ENCODE results near the gene PDZD4.
A peak's percentile ranks its signal among the peaks of the same experiment; 100 is the strongest.
"Not testable (repeated sequence)": the region's sequence is repeated elsewhere in the genome, so short reads cannot be mapped to it uniquely, and the experiment has no call there.

Gene PDZD4

GRCh38 chrX:153831429-153832150 lies 1.2 kb upstream of the PDZD4 start:
- no peak for DNase-seq

- peak; percentile 36 for DNase-seq
Measured at GRCh38 chrX:153830640-153831428, 490 bp upstream of the PDZD4 start.

GRCh38 chrX:153829549-153829798 lies 870 bp downstream of the PDZD4 start:
- DNase-seq, result no peak

- DNase-seq, result no peak
Measured at GRCh38 chrX:153828723-153829548, 1.4 kb downstream of the PDZD4 start.

- no peak for DNase-seq
Measured at GRCh38 chrX:153828308-153828707, 2.0 kb downstream of the PDZD4 start.

DNA sequence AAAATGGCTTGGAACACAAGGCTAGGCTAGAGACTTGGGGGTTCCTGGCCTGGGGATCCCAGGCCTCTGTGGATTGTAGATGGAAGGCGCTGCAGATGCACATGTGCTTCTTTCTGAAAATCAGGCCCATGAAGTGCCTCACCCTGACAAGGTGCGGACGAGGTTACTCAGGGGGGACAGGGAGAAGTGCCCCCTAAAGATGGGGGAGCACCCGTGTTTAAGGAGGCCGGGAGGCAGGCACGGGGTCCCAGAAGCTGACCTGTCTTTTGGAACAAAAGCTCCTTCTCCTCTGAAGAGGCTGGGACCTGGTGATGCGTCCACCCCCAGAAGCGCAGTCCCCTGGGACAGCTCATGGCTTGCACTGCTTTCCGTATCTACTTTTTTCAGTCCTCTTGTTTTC lies 2.4 kb downstream of the PDZD4 start:
- DNase-seq, result no peak

GRCh38 chrX:153827016-153827415 lies 3.3 kb downstream of the PDZD4 start:
- no peak for DNase-seq

DNA sequence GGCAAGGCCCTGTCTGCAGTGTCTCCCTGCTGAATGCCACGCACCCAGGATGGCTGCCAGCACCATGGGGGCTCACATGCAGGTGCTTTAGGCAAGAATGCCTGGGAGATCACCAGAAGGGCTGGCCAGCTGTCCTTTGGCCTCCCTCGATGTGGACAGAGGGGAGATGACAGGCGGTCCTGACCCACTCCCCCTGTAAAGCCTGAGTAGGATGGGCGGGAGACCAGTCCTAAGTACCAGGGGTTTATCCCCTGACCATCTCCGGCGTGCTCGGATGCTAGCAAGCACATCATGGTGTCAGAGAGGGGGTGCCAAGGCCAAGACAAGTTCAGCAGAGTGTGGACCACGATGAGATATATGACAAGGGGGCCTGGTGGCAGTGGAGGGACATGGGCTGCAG lies 5.3 kb downstream of the PDZD4 start:
- DNase-seq, result no peak

GRCh38 chrX:153824348-153824747 lies 6.0 kb downstream of the PDZD4 start:
- no peak for DNase-seq

- no peak for DNase-seq
Measured at GRCh38 chrX:153821066-153821465, 9.3 kb downstream of the PDZD4 start.

DNA sequence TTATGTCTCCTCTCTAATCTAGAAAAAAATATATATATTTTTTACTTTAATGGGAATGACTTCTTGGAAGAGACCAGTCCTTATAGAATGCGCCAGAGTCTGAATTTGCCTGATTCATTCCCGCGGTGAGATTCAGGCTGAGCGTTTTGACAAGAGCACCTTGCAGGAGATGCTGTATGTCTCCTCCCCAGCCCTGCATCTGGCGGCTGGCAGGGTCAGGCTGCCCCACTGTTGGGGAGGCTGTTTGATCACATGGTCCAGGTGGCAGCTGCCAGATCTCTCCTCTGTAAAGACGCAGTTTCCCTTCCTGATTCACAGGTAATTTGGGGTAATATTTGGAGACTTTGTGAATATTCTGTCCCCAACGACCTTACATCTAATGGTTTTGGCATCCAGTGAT lies 9.7 kb downstream of the PDZD4 start:
- DNase-seq, result peak; percentile 4

DNA sequence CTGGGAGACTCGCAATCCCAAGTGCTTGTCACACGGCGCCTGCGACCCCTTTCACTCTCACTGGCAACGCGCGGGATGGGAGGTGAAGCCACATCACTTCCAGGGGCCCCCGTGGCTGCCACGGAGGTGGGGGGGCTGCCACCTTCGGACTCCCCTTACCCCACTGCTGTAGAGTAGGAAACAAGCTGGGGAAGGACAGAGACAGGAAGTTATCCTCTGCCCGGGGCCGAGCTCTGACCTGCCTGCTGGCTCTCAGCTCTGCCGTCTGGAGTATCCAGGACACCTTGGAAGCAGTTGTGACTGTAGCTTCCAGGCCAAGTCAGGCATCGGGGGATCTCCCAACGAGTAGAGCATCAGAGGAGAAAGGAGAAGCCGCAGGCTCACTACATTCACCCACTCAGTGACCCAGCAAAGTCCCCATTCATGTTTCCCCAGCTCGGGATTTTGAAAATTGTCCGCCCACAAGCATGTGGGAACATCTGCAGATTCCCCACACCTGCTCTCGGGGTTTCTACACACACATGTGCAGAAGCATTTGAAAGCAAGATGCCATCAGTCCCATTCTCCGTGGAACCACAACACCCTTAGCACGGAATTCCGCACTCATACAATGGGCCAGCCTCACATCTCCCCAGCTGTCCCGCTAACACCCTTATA lies 10.8 kb downstream of the PDZD4 start:
- no peak for DNase-seq

- peak; percentile 64 for DNase-seq
Measured at GRCh38 chrX:153818571-153819383, 11.6 kb downstream of the PDZD4 start.

GRCh38 chrX:153818064-153818463 lies 12.3 kb downstream of the PDZD4 start:
- not testable (repeated sequence) for DNase-seq

- no peak for DNase-seq
Measured at GRCh38 chrX:153816831-153817690, 13.3 kb downstream of the PDZD4 start.

GRCh38 chrX:153814591-153815315 lies 15.6 kb downstream of the PDZD4 start:
- DNase-seq, result no peak

DNA sequence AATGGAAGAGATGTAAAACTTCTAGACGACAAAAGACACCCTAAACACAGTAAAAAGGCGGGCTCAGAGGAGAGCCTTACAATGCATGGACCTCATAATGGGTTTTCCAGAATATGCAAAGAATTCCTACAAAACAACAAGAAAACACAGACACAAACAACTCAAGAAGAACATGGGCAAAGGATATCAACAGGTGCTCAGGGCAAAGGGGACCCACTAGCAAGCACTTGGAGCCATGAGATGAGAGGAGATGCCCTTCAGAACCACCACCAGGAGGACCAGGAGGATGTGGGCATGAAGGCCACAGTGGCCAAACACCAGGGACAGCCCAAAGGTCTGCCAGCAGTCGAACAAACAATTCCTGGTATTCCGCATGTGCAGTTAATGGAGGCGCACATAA lies 17.2 kb downstream of the PDZD4 start:
- no peak for DNase-seq

GRCh38 chrX:153812220-153812619 lies 18.1 kb downstream of the PDZD4 start:
- DNase-seq, result no peak

GRCh38 chrX:153807976-153808375 lies 22.4 kb downstream of the PDZD4 start:
- DNase-seq, result no peak

- DNase-seq, result no peak
Measured at GRCh38 chrX:153806999-153807575, 23.3 kb downstream of the PDZD4 start.
